Measurements from ENCODE around the gene MAB21L4. TPM values are rescaled to one million over a fixed set of nuclear protein-coding genes. Genes with fewer than 3 reads are reported as not detected.

MAB21L4 gene
- total RNA-seq, 6 experiments from 2014 or later, result 3.7 to 17.0 (median 5.2) TPM

DNA sequence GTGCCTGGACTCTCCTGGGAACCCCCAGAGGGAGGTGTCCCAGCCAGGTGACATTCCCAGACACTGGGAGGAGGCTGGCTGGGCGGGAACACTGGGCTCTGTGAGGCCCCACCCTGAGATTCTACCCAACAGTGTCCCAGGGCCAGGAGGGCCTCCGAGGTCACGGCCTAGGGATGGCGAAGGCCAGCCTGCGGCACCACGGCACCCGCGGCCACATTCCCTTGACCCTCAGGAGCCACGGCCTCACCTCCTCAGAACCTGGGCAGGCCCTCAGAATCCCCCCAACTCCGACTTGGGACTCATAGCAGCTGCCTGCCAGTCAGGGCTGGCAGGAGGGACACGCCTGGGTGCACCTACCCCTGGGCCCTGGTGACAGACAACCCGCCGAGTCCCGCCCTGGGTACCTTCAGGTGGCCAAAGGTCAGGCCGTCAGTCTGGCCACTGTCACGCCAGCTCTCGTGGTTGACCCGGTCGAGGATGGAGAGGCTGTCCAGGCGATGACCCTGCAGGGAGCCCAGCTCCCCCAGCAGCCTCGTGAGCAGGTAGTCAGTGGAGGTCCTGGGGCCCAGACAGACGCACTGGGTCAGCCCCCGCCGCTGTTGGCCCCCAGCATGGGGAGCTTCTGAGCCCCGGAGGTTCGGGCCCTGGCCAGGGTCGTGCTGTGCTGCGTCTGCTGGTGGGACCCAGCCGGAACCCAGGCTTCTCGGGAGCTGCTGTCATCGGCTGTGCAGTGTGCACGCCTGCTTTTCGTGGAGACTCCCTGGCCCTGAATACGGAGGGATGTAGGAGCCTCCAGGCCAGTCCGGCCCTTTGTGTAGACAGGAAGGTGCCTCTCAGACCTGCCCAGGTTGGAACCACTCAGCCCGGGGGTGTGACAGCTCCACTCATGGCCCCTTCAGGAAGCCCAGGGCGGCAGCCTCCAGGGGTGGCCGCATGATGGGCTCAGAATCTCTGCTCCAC is 6.1 kb downstream of the MAB21L4 start:
- DNase-seq, result peak; percentile 86 to 93 (median 92)
- WGBS (ENCODE audit: insufficient coverage, low coverage, low lambda C conversion rate, missing lambda C conversion rate), result no CpG with 5 or more reads among the region's 38 CpGs
- peak overlapping the region in 1 of 3 donors; percentile 67 for H3K27ac ChIP-seq
- no peaks in the 10 kb centered on the region for H3K9me3 ChIP-seq
- no peak overlapping the region for H3K4me3 ChIP-seq
- H3K27me3 ChIP-seq, result no peaks in the 10 kb centered on the region
- TF ChIP-seq POLR2A (IDR thresholded peaks at IDR 0.05), result no peak
- TF ChIP-seq, protein P1, sequence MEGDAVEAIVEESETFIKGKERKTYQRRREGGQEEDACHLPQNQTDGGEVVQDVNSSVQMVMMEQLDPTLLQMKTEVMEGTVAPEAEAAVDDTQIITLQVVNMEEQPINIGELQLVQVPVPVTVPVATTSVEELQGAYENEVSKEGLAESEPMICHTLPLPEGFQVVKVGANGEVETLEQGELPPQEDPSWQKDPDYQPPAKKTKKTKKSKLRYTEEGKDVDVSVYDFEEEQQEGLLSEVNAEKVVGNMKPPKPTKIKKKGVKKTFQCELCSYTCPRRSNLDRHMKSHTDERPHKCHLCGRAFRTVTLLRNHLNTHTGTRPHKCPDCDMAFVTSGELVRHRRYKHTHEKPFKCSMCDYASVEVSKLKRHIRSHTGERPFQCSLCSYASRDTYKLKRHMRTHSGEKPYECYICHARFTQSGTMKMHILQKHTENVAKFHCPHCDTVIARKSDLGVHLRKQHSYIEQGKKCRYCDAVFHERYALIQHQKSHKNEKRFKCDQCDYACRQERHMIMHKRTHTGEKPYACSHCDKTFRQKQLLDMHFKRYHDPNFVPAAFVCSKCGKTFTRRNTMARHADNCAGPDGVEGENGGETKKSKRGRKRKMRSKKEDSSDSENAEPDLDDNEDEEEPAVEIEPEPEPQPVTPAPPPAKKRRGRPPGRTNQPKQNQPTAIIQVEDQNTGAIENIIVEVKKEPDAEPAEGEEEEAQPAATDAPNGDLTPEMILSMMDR (IDR thresholded peaks at IDR 0.05), result no peak
- intact Hi-C loops (cut with DNase I), result loop anchor here in 1 of 2 donors (5.0 kb wide), 1 partner anchor 33 kb away; no protein-coding TSS in a partner anchor
- H3K36me3 ChIP-seq, result no peaks in the 10 kb centered on the region
- peak; percentile 50 to 76 (median 62) for ATAC-seq
- peaks cover 0 to 51% (median 15%) of the 10 kb centered on the region in 4 donors for H3K4me1 ChIP-seq

DNA sequence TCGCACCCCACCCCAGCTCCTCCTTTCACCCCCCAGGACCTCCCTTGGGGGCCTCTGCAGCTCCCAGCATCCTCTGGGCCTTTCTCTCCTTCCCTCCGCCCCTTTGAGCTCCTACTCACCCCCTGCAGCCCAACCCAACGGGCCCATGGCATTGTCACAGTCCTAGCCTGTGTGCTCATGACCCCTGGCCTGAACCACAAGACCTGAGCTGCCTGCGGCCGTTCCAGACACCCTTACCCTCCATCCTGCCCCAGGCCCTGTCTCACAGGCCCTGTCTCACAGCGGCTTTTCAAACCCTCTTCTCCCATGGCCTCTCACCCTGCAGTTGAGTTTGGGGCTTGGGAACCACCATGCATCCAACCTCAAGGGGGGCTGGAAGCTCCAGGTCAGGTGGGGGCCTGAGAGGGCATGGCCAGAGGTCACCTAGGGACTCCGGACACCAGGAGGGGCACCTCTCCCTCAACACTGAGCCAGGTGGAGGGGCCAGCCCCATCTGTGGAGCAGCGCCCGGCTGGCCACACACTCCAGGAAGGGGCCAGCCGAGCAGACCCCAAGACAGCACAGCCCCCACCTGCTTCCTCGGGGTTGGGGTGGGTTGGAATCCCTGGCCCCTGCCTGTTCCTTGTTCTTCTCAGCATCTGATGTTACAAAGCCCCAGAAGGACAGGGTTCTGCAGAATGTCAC is 6.9 kb downstream of the MAB21L4 start:
- DNase-seq (peak in 2 of 3 donors; percentile 18 to 43), ATAC-seq (no peak)
- no peak for TF ChIP-seq POLR2A (IDR thresholded peaks at IDR 0.05)
- TF ChIP-seq, protein P1 (IDR thresholded peaks at IDR 0.05), result no peak
- Histone ChIP-seq H3K9me3 (no peaks in the 10 kb centered on the region), H3K4me3 (no peak overlapping the region), H3K36me3 (peaks cover 0 to 8% (median 4%) of the 10 kb centered on the region in 4 donors), H3K27me3 (no peaks in the 10 kb centered on the region), H3K4me1 (peaks cover 0 to 58% (median 18%) of the 10 kb centered on the region in 4 donors), H3K27ac (peak overlapping the region in 1 of 3 donors; percentile 67)
- intact Hi-C loops (cut with DNase I), result no loop called here
- 59% methylated on average over 5 of the region's 11 CpGs for WGBS (ENCODE audit: insufficient coverage, low coverage, low lambda C conversion rate, missing lambda C conversion rate)

DNA sequence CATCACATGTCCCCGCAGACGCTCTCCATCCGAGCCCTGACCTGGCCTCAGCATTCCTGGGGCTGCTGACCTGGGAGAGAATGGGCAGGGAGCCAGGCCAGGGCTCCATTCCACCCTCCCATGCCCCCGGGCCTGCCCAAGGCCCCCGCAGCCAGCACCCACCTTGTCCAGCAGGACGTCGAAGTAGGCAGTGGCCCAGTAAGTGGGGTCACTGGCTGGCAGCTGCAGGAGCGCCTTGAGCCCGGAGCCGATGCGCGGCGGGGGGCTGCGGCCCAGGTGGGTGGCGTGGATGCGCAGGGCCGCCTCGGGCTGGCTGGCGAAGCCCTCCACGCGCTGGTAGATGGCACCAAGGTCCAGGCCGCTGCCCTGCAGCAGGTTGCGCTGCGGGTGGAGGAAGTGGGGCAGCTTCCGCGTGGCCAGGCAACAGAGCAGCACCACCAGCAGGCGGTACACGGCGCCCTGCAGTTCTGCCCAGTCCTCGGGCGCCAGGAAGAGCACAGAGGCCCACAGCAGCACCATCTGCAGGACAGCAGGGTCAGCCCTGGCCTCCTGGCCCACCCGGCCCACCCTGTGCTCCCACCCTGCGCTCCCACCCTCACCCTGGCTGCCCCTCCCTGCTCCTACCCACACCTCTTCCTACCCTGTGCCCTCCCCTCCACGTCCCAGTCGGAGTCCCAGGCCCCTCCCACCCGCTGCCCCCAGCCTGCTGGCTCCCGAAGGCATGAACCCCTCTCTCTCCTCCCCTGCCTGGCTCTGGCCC is 7.6 kb downstream of the MAB21L4 start:
- WGBS (ENCODE audit: insufficient coverage, low coverage, low lambda C conversion rate, missing lambda C conversion rate), result 51% methylated on average over 4 of the region's 37 CpGs
- peaks cover 0 to 57% (median 18%) of the 10 kb centered on the region in 4 donors for H3K4me1 ChIP-seq
- DNase-seq, result peak; percentile 64 to 75 (median 71)
- ATAC-seq, result peak; percentile 19 to 50 (median 28)
- H3K9me3 ChIP-seq, result no peaks in the 10 kb centered on the region
- H3K27me3 ChIP-seq, result no peaks in the 10 kb centered on the region
- H3K4me3 ChIP-seq, result no peak overlapping the region
- intact Hi-C loops (cut with DNase I), result no loop called here
- H3K36me3 ChIP-seq, result peaks cover 0 to 12% (median 5%) of the 10 kb centered on the region in 4 donors
- H3K27ac ChIP-seq, result peak overlapping the region in 1 of 3 donors; percentile 67
- no peak for TF ChIP-seq POLR2A (IDR thresholded peaks at IDR 0.05)
- TF ChIP-seq, protein P1 (IDR thresholded peaks at IDR 0.05), result peak; percentile 26 to 42 (median 28)

DNA sequence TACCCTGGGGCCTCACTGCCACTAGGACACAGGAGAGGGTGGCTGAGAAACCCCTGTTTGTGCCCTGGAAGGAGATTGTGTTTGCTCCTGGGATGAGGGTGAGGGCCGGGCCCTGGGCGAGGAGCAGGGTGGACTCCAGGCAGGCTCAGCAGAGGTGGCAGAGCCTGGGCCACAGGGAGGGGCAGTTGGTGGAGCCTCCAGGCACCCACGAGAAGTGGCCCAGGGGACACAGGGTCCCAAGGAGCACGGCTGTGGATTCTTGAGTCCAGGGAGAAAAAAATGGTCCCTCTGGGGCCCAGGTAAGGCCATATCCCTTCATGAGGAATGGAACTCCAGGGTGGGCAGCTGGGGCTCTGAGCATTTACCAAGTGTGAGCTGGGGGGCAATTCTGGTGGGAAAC is 8.3 kb downstream of the MAB21L4 start:
- H3K36me3 ChIP-seq, result peaks cover 0 to 19% (median 5%) of the 10 kb centered on the region in 4 donors
- DNase-seq (peak in 2 of 3 donors; percentile 17 to 60), ATAC-seq (peak in 1 of 4 donors; percentile 10)
- no peaks in the 10 kb centered on the region for H3K9me3 ChIP-seq
- peak overlapping the region in 1 of 3 donors; percentile 67 for H3K27ac ChIP-seq
- no CpG with 5 or more reads among the region's 4 CpGs for WGBS (ENCODE audit: insufficient coverage, low coverage, low lambda C conversion rate, missing lambda C conversion rate)
- intact Hi-C loops (cut with DNase I), result no loop called here
- no peak for TF ChIP-seq POLR2A (IDR thresholded peaks at IDR 0.05)
- TF ChIP-seq, protein P1 (IDR thresholded peaks at IDR 0.05), result no peak
- H3K27me3 ChIP-seq, result no peaks in the 10 kb centered on the region
- H3K4me3 ChIP-seq, result no peak overlapping the region
- H3K4me1 ChIP-seq, result peaks cover 0 to 59% (median 18%) of the 10 kb centered on the region in 4 donors
